SK-N-SH treated with all-trans-retinoic acid at 6 μM for 48 hours (cell line): Measurements from ENCODE around the gene USB1.

Experiments
- ATAC-seq: fragments of 200-7000 bp; cut with Tn5 transposase; 3 replicates; pipeline ENCODE4 v1.9.1; 2020; ENCODE audit warnings: mild to moderate bottlenecking, moderate library complexity
- ARNTL ChIP-seq: fragments of 450-650 bp; formaldehyde crosslinking; IDR thresholded peaks from 2 replicates; pipeline ENCODE4 v1.5.0; 2020; ENCODE audit warnings: low read depth, mild to moderate bottlenecking, moderate library complexity, borderline replicate concordance
- BACH2 ChIP-seq: fragments of 250-450 bp; sonication (Bioruptor Pico); IDR thresholded peaks from 2 replicates; pipeline ENCODE4 v1.9.0; 2021; ENCODE audit warnings: mild to moderate bottlenecking, borderline replicate concordance
- CSDC2 ChIP-seq: fragments of 250-450 bp; sonication (Bioruptor Pico); IDR thresholded peaks from 2 replicates; pipeline ENCODE4 v1.5.0; 2020; ENCODE audit warnings: mild to moderate bottlenecking, moderate library complexity
- ESRRG ChIP-seq: fragments of 250-450 bp; sonication (Bioruptor Pico); IDR thresholded peaks from 2 replicates; pipeline ENCODE4 v1.6.1; 2021; ENCODE audit warnings: mild to moderate bottlenecking
- GLIS3 ChIP-seq: fragments of 250-450 bp; sonication (Bioruptor Pico); IDR thresholded peaks from 2 replicates; pipeline ENCODE4 v1.5.0; 2020; ENCODE audit warnings: mild to moderate bottlenecking, moderate library complexity
- ISL1 ChIP-seq: fragments of 250-450 bp; sonication (Bioruptor Pico); IDR thresholded peaks from 2 replicates; pipeline ENCODE4 v2.1.2; 2022; ENCODE audit warnings: mild to moderate bottlenecking, moderate library complexity
- OSR1 ChIP-seq: fragments of 250-450 bp; sonication (Bioruptor Pico); IDR thresholded peaks from 2 replicates; pipeline ENCODE4 v1.8.0; 2022; ENCODE audit warnings: moderate library complexity, mild to moderate bottlenecking, inconsistent platforms
- PPARA ChIP-seq: fragments of 250-450 bp; sonication (Bioruptor Pico); IDR thresholded peaks from 2 replicates; pipeline ENCODE4 v1.5.0; 2020; ENCODE audit warnings: mild to moderate bottlenecking, borderline replicate concordance
- RARB ChIP-seq: fragments of 250-450 bp; sonication (Bioruptor Pico); IDR thresholded peaks from 2 replicates; pipeline ENCODE4 v1.8.0; 2021; ENCODE audit warnings: mild to moderate bottlenecking, moderate library complexity
- SNAI2 ChIP-seq: fragments of 250-450 bp; sonication (Bioruptor Pico); IDR thresholded peaks from 2 replicates; pipeline ENCODE4 v1.5.0; 2020; ENCODE audit warnings: mild to moderate bottlenecking, moderate library complexity
- TCF4 ChIP-seq: fragments of 250-450 bp; sonication (Bioruptor Pico); IDR thresholded peaks from 2 replicates; pipeline ENCODE4 v1.8.0; 2021; ENCODE audit warnings: mild to moderate bottlenecking, moderate library complexity, borderline replicate concordance
- TOX ChIP-seq: fragments of 250-450 bp; sonication (Bioruptor Pico); IDR thresholded peaks from 2 replicates; pipeline ENCODE4 v1.8.0; 2021; ENCODE audit warnings: mild to moderate bottlenecking, moderate library complexity, borderline replicate concordance
- ZC3H10 ChIP-seq: fragments of 250-450 bp; sonication (Bioruptor Pico); IDR thresholded peaks from 2 replicates; pipeline ENCODE4 v1.5.1; 2021; ENCODE audit warnings: mild to moderate bottlenecking, moderate library complexity
- ZFP3 ChIP-seq: fragments of 250-450 bp; sonication (Bioruptor Pico); IDR thresholded peaks from 2 replicates; pipeline ENCODE4 v1.5.0; 2020; ENCODE audit warnings: mild to moderate bottlenecking, moderate library complexity
- ZFP30 ChIP-seq: fragments of 450-650 bp; formaldehyde crosslinking; IDR thresholded peaks from 2 replicates; pipeline ENCODE4 v1.5.0; 2022; ENCODE audit warnings: mild to moderate bottlenecking, moderate library complexity
- ZNF70 ChIP-seq: fragments of 450-650 bp; formaldehyde crosslinking; IDR thresholded peaks from 2 replicates; pipeline ENCODE4 v1.5.0; 2020; ENCODE audit warnings: mild to moderate bottlenecking, moderate library complexity
- ZNF8 ChIP-seq: fragments of 450-650 bp; formaldehyde crosslinking; IDR thresholded peaks from 2 replicates; pipeline ENCODE4 v1.5.0; 2020; ENCODE audit warnings: mild to moderate bottlenecking, moderate library complexity
- TF ChIP-seq, protein P1 (sequence below): fragments of 250-450 bp; sonication (Bioruptor Pico); IDR thresholded peaks from 2 replicates; pipeline ENCODE4 v1.8.0; 2020; ENCODE audit warnings: mild to moderate bottlenecking, moderate library complexity, borderline replicate concordance
- TF ChIP-seq, protein P2 (sequence below): fragments of 250-450 bp; sonication (Bioruptor Pico); IDR thresholded peaks from 2 replicates; pipeline ENCODE4 v1.5.1; 2021; ENCODE audit warnings: mild to moderate bottlenecking, moderate library complexity
- TF ChIP-seq, protein P3 (sequence below): fragments of 250-450 bp; sonication (Bioruptor Pico); IDR thresholded peaks from 2 replicates; pipeline ENCODE4 v1.5.1; 2020; ENCODE audit warnings: low read depth, mild to moderate bottlenecking, moderate library complexity

The USB1 gene

DNA sequence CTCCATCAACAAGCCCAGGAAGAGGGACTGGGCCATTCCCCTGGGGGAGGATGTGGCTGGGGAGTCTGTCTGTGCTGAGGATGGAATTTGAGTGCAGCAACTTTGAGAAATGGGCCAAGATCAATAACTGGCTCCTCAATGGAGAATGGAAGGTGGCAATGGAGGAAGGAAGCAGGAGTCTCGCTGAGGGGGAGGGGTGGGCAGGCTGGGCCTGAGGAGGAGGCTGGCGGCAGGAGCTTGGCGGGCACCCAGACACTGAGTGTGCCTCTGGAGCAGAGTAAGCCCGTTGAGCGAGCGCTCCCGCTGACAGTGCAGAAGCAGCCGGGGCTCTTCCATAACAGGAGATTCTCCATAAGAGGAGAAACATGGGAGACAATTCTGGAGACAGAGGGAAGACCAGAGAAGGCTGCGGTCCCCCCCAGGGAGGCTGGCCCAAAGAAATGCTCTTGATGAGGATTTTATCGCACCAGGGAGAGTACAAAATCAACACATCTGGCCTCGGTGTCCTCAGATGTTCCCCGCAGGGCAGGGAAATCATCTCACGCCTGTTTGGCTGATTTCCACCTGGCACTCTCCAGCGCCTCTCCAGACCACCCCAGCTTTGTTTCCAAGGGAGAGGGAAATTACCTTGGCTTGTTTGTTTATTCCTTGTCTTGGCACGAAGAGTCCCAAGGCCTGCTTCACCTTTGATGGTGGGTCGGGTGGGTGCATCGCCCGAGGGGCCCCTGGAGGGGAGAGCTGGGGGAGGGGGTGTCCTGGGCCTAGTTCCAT lies 21.6 kb downstream of the USB1 start:
- ATAC-seq = peak; percentile 72
- TF ChIP-seq TCF4 (CRISPR knock-in tag) = peak; percentile 63; the same call in 1 of the 2 replicates
- TF ChIP-seq PPARA (CRISPR knock-in tag) = no peak
- TF ChIP-seq GLIS3 = no peak
- TF ChIP-seq ZFP3 (CRISPR knock-in tag) = no peak
- no peak for TF ChIP-seq RARB (CRISPR knock-in tag)

DNA sequence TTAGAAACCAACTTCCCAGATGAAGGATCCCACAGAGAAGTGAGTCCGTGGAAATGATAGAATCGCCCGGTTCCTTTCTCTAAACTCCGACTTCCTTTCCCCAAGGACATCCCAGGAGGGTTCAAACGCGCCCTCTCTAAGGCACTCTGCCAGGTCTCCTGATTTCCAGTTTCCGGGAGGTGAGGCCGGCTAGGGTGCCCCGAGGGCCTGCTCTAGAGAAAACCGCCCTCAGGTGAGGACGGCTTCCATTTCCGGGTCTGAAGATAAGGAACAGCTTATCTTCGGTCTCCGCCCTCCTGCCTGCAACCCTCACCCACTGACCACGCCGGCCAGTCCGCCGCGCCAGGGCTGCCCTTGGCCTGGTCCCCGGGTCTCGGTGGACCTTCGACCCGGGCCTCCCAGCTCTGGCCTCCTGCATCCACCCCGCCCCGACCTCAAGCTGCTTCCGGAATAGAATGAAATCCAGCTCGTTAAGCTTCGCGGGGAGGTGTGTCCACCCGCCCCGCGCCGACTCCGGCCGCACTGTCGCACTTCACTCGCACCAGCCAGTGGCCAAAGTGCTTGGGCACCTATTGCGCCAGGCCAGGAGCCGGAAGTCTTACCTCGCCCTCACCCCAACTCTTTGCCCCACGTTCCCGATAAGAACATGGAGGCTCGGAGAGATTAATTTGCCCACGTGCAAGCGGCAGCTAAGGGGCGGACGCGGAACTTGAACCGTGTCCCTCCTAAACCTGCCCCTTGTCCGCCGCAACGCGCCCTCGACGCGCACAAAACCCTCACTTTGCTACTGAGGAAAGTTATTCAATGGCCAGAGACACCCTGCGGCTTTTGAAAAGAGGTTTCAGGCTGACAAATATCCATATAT lies 23.5 kb downstream of the USB1 start:
- TF ChIP-seq ZFP30 (CRISPR knock-in tag) (no peak), ZNF8 (CRISPR knock-in tag) (no peak)
- TF ChIP-seq, all 23 proteins: peak for 0
- no peak for ATAC-seq

DNA sequence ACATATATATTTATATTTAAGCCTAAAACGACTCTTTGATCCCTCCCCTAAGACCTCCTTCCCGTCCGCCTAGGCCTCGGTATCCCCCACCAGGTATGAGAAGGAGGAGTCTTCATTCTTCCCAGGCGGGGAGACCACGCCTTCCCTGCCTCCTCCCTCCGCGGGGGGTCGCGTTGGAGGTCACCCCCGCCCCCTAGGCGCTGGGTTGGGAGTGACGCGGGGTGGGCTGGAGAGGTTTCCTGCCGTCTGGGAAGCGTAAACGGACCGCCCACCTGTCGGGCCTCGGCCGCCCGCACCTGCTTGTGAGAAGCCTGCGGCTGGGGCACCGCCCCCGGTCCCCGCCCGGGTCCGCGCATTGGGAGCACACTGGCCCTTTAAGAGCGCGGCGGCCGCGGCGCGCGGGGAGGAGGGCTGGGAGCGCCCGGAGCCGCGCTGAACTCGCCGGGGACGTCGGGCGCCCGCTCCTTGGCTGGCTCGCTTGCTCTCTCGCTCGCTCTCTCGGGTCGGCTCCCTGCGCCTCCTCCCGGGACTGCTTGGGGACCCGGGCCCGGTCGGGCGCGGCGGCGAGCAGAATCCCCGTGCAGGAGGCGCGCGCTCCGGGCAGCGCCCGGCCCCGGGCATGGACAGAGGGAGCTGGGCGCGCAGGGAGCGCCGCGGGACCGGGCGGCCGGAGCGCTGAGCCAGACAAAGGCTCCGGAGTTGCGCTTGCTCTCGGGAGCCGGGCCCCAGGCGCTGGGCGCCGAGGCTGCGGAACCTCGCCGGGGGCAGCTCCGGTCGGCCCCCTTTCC lies 24.3 kb downstream of the USB1 start, which contains the start of gene MMP15:
Gene MMP15, plus strand, starts transcription at position 404 of the 788 bp plus-strand sequence. CDS start 597 bp downstream, outside the sequence.
- ATAC-seq = peak; percentile 67
- TF ChIP-seq, protein P1, sequence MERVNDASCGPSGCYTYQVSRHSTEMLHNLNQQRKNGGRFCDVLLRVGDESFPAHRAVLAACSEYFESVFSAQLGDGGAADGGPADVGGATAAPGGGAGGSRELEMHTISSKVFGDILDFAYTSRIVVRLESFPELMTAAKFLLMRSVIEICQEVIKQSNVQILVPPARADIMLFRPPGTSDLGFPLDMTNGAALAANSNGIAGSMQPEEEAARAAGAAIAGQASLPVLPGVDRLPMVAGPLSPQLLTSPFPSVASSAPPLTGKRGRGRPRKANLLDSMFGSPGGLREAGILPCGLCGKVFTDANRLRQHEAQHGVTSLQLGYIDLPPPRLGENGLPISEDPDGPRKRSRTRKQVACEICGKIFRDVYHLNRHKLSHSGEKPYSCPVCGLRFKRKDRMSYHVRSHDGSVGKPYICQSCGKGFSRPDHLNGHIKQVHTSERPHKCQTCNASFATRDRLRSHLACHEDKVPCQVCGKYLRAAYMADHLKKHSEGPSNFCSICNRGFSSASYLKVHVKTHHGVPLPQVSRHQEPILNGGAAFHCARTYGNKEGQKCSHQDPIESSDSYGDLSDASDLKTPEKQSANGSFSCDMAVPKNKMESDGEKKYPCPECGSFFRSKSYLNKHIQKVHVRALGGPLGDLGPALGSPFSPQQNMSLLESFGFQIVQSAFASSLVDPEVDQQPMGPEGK (CRISPR knock-in tag) = no peak
- TF ChIP-seq ZNF70 (CRISPR knock-in tag) (no peak), CSDC2 (CRISPR knock-in tag) (no peak), GLIS3 (no peak), ZNF8 (CRISPR knock-in tag) (no peak), BACH2 (CRISPR knock-in tag) (no peak), ARNTL (no peak)

DNA sequence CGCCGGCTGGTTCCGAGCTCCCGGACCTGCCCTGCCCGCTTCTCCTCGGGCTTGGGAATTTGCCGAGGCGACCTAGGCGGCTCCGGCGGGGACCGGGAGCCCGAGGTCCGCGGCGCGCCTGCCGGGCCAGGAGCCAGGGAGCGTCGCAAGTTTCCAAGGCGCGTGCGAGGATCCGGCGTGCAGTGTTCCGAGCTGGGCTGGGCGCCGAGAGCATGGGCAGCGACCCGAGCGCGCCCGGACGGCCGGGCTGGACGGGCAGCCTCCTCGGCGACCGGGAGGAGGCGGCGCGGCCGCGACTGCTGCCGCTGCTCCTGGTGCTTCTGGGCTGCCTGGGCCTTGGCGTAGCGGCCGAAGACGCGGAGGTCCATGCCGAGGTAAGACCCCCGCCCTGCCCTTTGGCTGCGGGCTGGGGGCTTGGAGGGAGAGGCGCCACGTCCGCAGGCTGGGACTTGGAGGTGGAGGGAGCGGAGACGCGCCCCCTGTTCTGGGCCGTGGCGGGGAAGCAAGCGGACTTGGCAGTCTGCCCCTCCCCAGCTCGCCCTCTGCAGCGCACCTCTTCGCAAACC lies 25.0 kb downstream of the USB1 start:
- TF ChIP-seq ARNTL = no peak
- no peak for TF ChIP-seq ZNF70 (CRISPR knock-in tag)
- TF ChIP-seq ISL1 = no peak
- no peak for TF ChIP-seq CSDC2 (CRISPR knock-in tag)
- no peak for TF ChIP-seq TCF4 (CRISPR knock-in tag)
- TF ChIP-seq SNAI2 = no peak
- TF ChIP-seq, protein P2, sequence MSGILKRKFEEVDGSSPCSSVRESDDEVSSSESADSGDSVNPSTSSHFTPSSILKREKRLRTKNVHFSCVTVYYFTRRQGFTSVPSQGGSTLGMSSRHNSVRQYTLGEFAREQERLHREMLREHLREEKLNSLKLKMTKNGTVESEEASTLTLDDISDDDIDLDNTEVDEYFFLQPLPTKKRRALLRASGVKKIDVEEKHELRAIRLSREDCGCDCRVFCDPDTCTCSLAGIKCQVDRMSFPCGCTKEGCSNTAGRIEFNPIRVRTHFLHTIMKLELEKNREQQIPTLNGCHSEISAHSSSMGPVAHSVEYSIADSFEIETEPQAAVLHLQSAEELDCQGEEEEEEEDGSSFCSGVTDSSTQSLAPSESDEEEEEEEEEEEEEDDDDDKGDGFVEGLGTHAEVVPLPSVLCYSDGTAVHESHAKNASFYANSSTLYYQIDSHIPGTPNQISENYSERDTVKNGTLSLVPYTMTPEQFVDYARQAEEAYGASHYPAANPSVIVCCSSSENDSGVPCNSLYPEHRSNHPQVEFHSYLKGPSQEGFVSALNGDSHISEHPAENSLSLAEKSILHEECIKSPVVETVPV (CRISPR knock-in tag) = no peak
- no peak for TF ChIP-seq ZFP30 (CRISPR knock-in tag)
- TF ChIP-seq, protein P3, sequence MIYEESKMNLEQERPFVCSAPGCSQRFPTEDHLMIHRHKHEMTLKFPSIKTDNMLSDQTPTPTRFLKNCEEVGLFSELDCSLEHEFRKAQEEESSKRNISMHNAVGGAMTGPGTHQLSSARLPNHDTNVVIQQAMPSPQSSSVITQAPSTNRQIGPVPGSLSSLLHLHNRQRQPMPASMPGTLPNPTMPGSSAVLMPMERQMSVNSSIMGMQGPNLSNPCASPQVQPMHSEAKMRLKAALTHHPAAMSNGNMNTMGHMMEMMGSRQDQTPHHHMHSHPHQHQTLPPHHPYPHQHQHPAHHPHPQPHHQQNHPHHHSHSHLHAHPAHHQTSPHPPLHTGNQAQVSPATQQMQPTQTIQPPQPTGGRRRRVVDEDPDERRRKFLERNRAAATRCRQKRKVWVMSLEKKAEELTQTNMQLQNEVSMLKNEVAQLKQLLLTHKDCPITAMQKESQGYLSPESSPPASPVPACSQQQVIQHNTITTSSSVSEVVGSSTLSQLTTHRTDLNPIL (CRISPR knock-in tag) = no peak
- no peak for TF ChIP-seq TOX (CRISPR knock-in tag)
- no peak for TF ChIP-seq OSR1 (CRISPR knock-in tag)
- no peak for TF ChIP-seq ZC3H10 (CRISPR knock-in tag)
- TF ChIP-seq PPARA (CRISPR knock-in tag) = no peak
- TF ChIP-seq, all 23 proteins: peak for 0
- ATAC-seq = peak; percentile 41

DNA sequence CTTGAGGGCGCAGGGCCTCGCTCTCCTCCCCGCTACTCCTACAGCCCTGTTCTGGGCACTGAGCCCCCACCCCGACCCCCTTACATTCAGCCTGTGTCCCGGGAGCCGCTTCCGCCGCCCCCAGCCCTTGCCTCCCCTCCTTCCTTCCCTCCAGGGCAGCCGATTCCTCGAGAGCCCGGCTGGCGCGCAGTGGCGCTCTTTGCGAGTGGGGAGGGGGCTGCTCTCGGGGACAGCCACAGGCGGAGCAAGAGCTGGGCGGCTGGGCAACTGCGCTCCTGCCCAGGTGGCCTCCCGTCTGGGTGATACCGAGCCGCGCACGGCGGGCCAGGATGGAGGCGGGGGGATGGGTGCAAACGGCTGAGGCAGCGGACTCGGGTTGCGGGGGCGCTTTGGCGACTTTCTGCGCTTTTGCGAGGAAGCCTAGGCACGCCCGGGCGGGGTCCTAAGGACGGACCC lies 25.5 kb downstream of the USB1 start:
- TF ChIP-seq TOX (CRISPR knock-in tag) = no peak
- no peak for TF ChIP-seq ESRRG (CRISPR knock-in tag)
- TF ChIP-seq, protein P3 (CRISPR knock-in tag) = no peak
- TF ChIP-seq ZNF8 (CRISPR knock-in tag) = no peak
- no peak for TF ChIP-seq OSR1 (CRISPR knock-in tag)
- TF ChIP-seq ZFP3 (CRISPR knock-in tag) = no peak
- ATAC-seq = no peak
